MCF 10A (cell line): ENCODE measurements around the gene LCA5. TPM values are rescaled to one million over a fixed set of nuclear protein-coding genes. Genes with fewer than 3 reads are reported as not detected.

ENCODE experiments used
- BruUV-seq: library from RNA; stranded (reverse); fragments of 400-500 nt; replicated peaks from 2 replicates; lab custom pipeline; 2021; lab: Mats Ljungman, UMichigan
- CTCF ChIA-PET: fragments of 300-600 bp; sonication (Branson Sonifier 250); formaldehyde crosslinking; extraction: SDS; loops from one replicate; lab custom pipeline; 2021; ENCODE audit warnings: antibody characterized with exemption, inconsistent platforms; lab: Yijun Ruan, JAX
- POLR2A ChIA-PET: fragments of 300-600, 350-650 bp; sonication (Branson Sonifier 250); formaldehyde crosslinking; extraction: SDS; loops from one replicate; lab custom pipeline; 2020; ENCODE audit warnings: antibody characterized with exemption, inconsistent platforms; lab: Yijun Ruan, JAX
- DNase-seq: peaks from one replicate; pipeline ENCODE4 v3.0.0-alpha.2; 2018; ENCODE audit not compliant: unreplicated experiment
- H3K27ac Mint-ChIP-seq: one replicate; pipeline ENCODE4 v1.8.0; 2022; ENCODE audit warnings: mild to moderate bottlenecking, low read depth, mixed read lengths; ENCODE audit not compliant: unreplicated experiment
- H3K27me3 Mint-ChIP-seq: one replicate; pipeline ENCODE4 v1.8.0; 2022; ENCODE audit warnings: mixed read lengths; ENCODE audit not compliant: insufficient read depth, unreplicated experiment
- H3K36me3 Mint-ChIP-seq: one replicate; pipeline ENCODE4 v1.8.0; 2022; ENCODE audit warnings: mild to moderate bottlenecking, moderate library complexity, mixed read lengths; ENCODE audit not compliant: insufficient read depth, unreplicated experiment
- H3K4me1 Mint-ChIP-seq: one replicate; pipeline ENCODE4 v1.8.0; 2022; ENCODE audit warnings: mixed read lengths; ENCODE audit not compliant: insufficient read depth, unreplicated experiment
- H3K4me3 Mint-ChIP-seq: one replicate; pipeline ENCODE4 v1.8.0; 2022; ENCODE audit warnings: mild to moderate bottlenecking, moderate library complexity, mixed read lengths; ENCODE audit not compliant: unreplicated experiment
- H3K9me3 Mint-ChIP-seq: one replicate; pipeline ENCODE4 v1.8.0; 2022; ENCODE audit warnings: mixed read lengths; ENCODE audit not compliant: unreplicated experiment
- CTCF ChIP-seq: fragments of 200-600 bp; IDR thresholded peaks from one replicate; pipeline ENCODE4 v1.8.0; 2022; ENCODE audit warnings: antibody characterized with exemption, mild to moderate bottlenecking; ENCODE audit not compliant: unreplicated experiment
- intact Hi-C: fragments of 100-400 bp; cut with micrococcal nuclease; formaldehyde crosslinking; loops from 2 replicates; pipeline ENCODE4 v1.14.1; 2022
- total RNA-seq: library from RNA; stranded (reverse); gene quantifications from 2 replicates; pipeline ENCODE4 v1.2.3, GENCODE V29; 2022

LCA5 gene
- total RNA-seq, 1 experiment from 2014 or later, result 4.5 TPM

- intact Hi-C loops, result no loop called here
- Mint-ChIP-seq H3K36me3 (peaks cover 5% of the 10 kb centered on the region), H3K9me3 (peaks cover 7% of the 10 kb centered on the region), H3K4me1 (no peaks in the 10 kb centered on the region), H3K27ac (no peak overlapping the region), H3K27me3 (no peaks in the 10 kb centered on the region), H3K4me3 (no peak overlapping the region)
- BruUV-seq, result no TSS peak
- no peak for DNase-seq
- POLR2A ChIA-PET, result interaction anchor here (1.0 kb wide), 1 partner anchor 480 kb away, joined by 4 read pairs; the partner anchor contains the start of gene PHIP
- no peak for TF ChIP-seq CTCF
- CTCF ChIA-PET, result interaction anchor here (0.8 to 1.0 kb wide), 2 partner anchors 13 to 312 kb away, joined by 3 to 4 read pairs; no protein-coding TSS in a partner anchor
These were observed 20.6 kb upstream of the LCA5 start for GRCh38 chr6:79557673-79558467.

GRCh38 chr6:79554305-79554704, 17.1 kb upstream of the LCA5 start:
- TF ChIP-seq CTCF, result no peak
- Mint-ChIP-seq H3K27me3 (no peaks in the 10 kb centered on the region), H3K36me3 (peaks cover 5% of the 10 kb centered on the region), H3K27ac (no peak overlapping the region), H3K4me1 (no peaks in the 10 kb centered on the region), H3K4me3 (no peak overlapping the region), H3K9me3 (no peaks in the 10 kb centered on the region)
- no TSS peak for BruUV-seq
- ChIA-PET POLR2A (interaction anchor here (1.3 to 1.5 kb wide), 2 partner anchors 9 kb away, joined by 5 read pairs; no protein-coding TSS in a partner anchor), CTCF (interaction anchor here (1.1 kb wide), 1 partner anchor 116 kb away, joined by 3 read pairs; no protein-coding TSS in a partner anchor)
- DNase-seq, result no peak
- intact Hi-C loops, result no loop called here

- Mint-ChIP-seq H3K36me3 (peaks cover 5% of the 10 kb centered on the region), H3K4me1 (no peaks in the 10 kb centered on the region), H3K9me3 (no peaks in the 10 kb centered on the region), H3K27ac (no peak overlapping the region), H3K27me3 (no peaks in the 10 kb centered on the region), H3K4me3 (no peak overlapping the region)
- intact Hi-C loops, result no loop called here
- no TSS peak for BruUV-seq
- CTCF ChIA-PET, result interaction anchor here (0.8 kb wide), 1 partner anchor 358 kb away, joined by 3 read pairs; no protein-coding TSS in a partner anchor
- no peak for DNase-seq
- POLR2A ChIA-PET, result interaction anchor here (1.2 kb wide), 1 partner anchor 13 kb away, joined by 3 read pairs; no protein-coding TSS in a partner anchor
- TF ChIP-seq CTCF, result no peak
These were observed 14.2 kb upstream of the LCA5 start for GRCh38 chr6:79551401-79551800.

GRCh38 chr6:79548304-79548703, 11.1 kb upstream of the LCA5 start:
- CTCF ChIA-PET, result interaction anchor here (0.6 to 1.4 kb wide), 4 partner anchors 22 to 1929 kb away, joined by 3 read pairs; no protein-coding TSS in a partner anchor
- BruUV-seq, result no TSS peak
- DNase-seq, result no peak

More at GRCh38 chr6:79548304-79548703, 11.1 kb upstream of the LCA5 start:
- Mint-ChIP-seq H3K36me3 (no peaks in the 10 kb centered on the region), H3K27ac (no peak overlapping the region), H3K4me1 (peaks cover 8% of the 10 kb centered on the region), H3K4me3 (no peak overlapping the region), H3K9me3 (no peaks in the 10 kb centered on the region), H3K27me3 (no peaks in the 10 kb centered on the region)
- POLR2A ChIA-PET, result interaction anchor here (2.0 kb wide), 1 partner anchor 10 kb away, joined by 6 read pairs; no protein-coding TSS in a partner anchor
- intact Hi-C loops, result no loop called here
- TF ChIP-seq CTCF, result no peak
